ENCODE results near the gene CLDN20. TPM values are rescaled to one million over a fixed set of nuclear protein-coding genes. Genes with fewer than 3 reads are reported as not detected.

The CLDN20 gene
- total and polyA plus RNA-seq, 2 of the 8 experiments (the other 6 are each of a cell fraction or from before 2014, with no cell fraction given) = not detected

- H2BK12ac ChIP-seq (ENCODE audit: low read depth, low read length) = no peak overlapping the region
- no peak overlapping the region for H3K4me3 ChIP-seq (ENCODE audit: extremely low read depth in 1 of 4, insufficient read depth in 2 of 4, low read depth in 3 of 4, low read length in 4 of 4)
- no peak overlapping the region for H3K4me2 ChIP-seq (ENCODE audit: insufficient read depth in 1 of 2, low read depth in 2 of 2, low read length in 2 of 2)
- TF ChIP-seq PHF8 (conservative IDR thresholded peaks at IDR 0.05; ENCODE audit: low read depth, low read length) (no peak), NANOG (IDR thresholded peaks at IDR 0.05; ENCODE audit: insufficient read depth, low read depth, low read length, poor library complexity, severe bottlenecking) (no peak), ATF3 (IDR thresholded peaks at IDR 0.05; ENCODE audit: insufficient read depth, low read depth, low read length) (no peak), RNF2 (IDR thresholded peaks at IDR 0.05; ENCODE audit: borderline replicate concordance, low read depth, low read length, missing control alignments, poor library complexity, severe bottlenecking) (no peak), SIN3A (conservative IDR thresholded peaks at IDR 0.05 in 1 of 2, IDR thresholded peaks at IDR 0.05 in 1 of 2; ENCODE audit: low read depth in 1 of 2, low read length in 2 of 2) (no peak), SUZ12 (IDR thresholded peaks at IDR 0.05; ENCODE audit: low read length) (no peak), YY1 (IDR thresholded peaks at IDR 0.05; ENCODE audit: low read depth, low read length) (no peak), RBBP5 (IDR thresholded peaks at IDR 0.05; ENCODE audit: borderline replicate concordance, low read depth, low read length) (no peak), SAP30 (IDR thresholded peaks at IDR 0.05; ENCODE audit: insufficient read depth, insufficient replicate concordance, low read length) (no peak), E2F6 (IDR thresholded peaks at IDR 0.05) (no peak)
- H3K27me3 ChIP-seq (replicated peaks in 1 of 4; ENCODE audit: control insufficient read depth in 3 of 4, extremely low read depth in 1 of 4, insufficient read depth in 3 of 4, low read length in 3 of 4) = no peaks in the 10 kb centered on the region
- H3K23ac ChIP-seq (ENCODE audit: insufficient read length) = no peak overlapping the region
- POLR2A ChIA-PET (ENCODE audit: partially characterized antibody) = interaction anchor here (1.4 kb wide), 1 partner anchor 13 kb away, joined by 3 read pairs; no protein-coding TSS in a partner anchor
- no peaks in the 10 kb centered on the region for H3K79me1 ChIP-seq (ENCODE audit: low read depth, low read length)
- no peak overlapping the region for H2AK5ac ChIP-seq (ENCODE audit: low read depth, low read length)
- no peak overlapping the region for H3K56ac ChIP-seq (replicated peaks; ENCODE audit: insufficient read length, low read depth, low read length)
- H4K91ac ChIP-seq (replicated peaks; ENCODE audit: insufficient read length, low read length) = no peak overlapping the region
- H3K14ac ChIP-seq (ENCODE audit: insufficient read length) = no peak overlapping the region
- 57% methylated on average over 3 of the region's 3 CpGs; no CpG with 5 or more reads in 1 of the 2 experiments for WGBS, 2 experiments (ENCODE audit: extremely low coverage in 1 of 2, insufficient coverage in 1 of 2, insufficient read length in 1 of 2, insufficient replicate concordance in 2 of 2, low coverage in 1 of 2, low lambda C conversion rate in 2 of 2, missing lambda C conversion rate in 1 of 2)
- no peaks in the 10 kb centered on the region for H3K9me3 ChIP-seq (ENCODE audit: insufficient read depth in 2 of 2, low read depth in 1 of 2, low read length in 1 of 2)
- H4K8ac ChIP-seq (ENCODE audit: extremely low read depth, insufficient read depth, low read length) = no peak overlapping the region
- peaks cover 2 to 3% of the 10 kb centered on the region in 2 experiments for H4K20me1 ChIP-seq (replicated peaks in 1 of 2; ENCODE audit: control insufficient read depth in 1 of 2, insufficient read depth in 2 of 2, low read length in 2 of 2)
- H4K5ac ChIP-seq (ENCODE audit: insufficient read length, low read depth, low read length) = no peak overlapping the region
- peaks cover 3 to 4% of the 10 kb centered on the region in 2 experiments; a peak in 1 of 4 replicates for H3K79me2 ChIP-seq (ENCODE audit: control insufficient read depth in 1 of 2, insufficient read depth in 2 of 2, low read length in 2 of 2)
- H2BK20ac ChIP-seq (ENCODE audit: low read length) = no peak overlapping the region
- peaks cover 10 to 49% (median 35%) of the 10 kb centered on the region in 4 experiments for H3K36me3 ChIP-seq (ENCODE audit: control insufficient read depth in 2 of 4, insufficient read depth in 4 of 4, low read length in 3 of 4)
- H3K9ac ChIP-seq (replicated peaks in 1 of 4; ENCODE audit: extremely low read depth in 1 of 4, low read depth in 3 of 4, low read length in 3 of 4) = no peak overlapping the region
- no peak overlapping the region for H2BK5ac ChIP-seq (ENCODE audit: low read depth, low read length)
- H3K18ac ChIP-seq (ENCODE audit: extremely low read depth, low read length) = no peak overlapping the region
- no peak for FAIRE-seq
- H3K4me1 ChIP-seq (replicated peaks in 1 of 4; ENCODE audit: control insufficient read depth in 3 of 4, insufficient read depth in 4 of 4, low read length in 3 of 4) = peaks cover 0 to 7% (median 2%) of the 10 kb centered on the region in 4 experiments; a peak in 3 of 7 replicates
- no peak overlapping the region for H2AFZ ChIP-seq (ENCODE audit: low read length)
- no peak for DNase-seq (ENCODE audit: low read depth in 1 of 2, low spot score in 2 of 2)
- no peak overlapping the region for H3K27ac ChIP-seq (ENCODE audit: low read depth, low read length)
- CTCF ChIA-PET (ENCODE audit: partially characterized antibody) = interaction anchor here (1.2 to 6.4 kb wide), 12 partner anchors 9 to 374 kb away, joined by 3 to 72 read pairs (median 4); no protein-coding TSS in a partner anchor
- H2BK15ac ChIP-seq (ENCODE audit: low read length) = no peak overlapping the region
- H3K4ac ChIP-seq (replicated peaks; ENCODE audit: insufficient read length, low read depth, low read length) = no peak overlapping the region
- H2BK120ac ChIP-seq (replicated peaks; ENCODE audit: low read depth, low read length) = no peak overlapping the region
- H3K23me2 ChIP-seq (ENCODE audit: low read depth, low read length) = no peaks in the 10 kb centered on the region
These were observed 3.1 kb upstream of the CLDN20 start for GRCh38 chr6:155260686-155261085.

All from H1 (cell line).